Skeletal muscle satellite cell (primary cell): ENCODE measurements around the gene RBM15B. TPM values are rescaled to one million over a fixed set of nuclear protein-coding genes. Genes with fewer than 3 reads are reported as not detected.
A peak's percentile ranks its signal among the peaks of the same experiment; 100 is the strongest.

Source experiments
- H3K27me3 ChIP-seq: 2 replicates; pipeline ENCODE4 v1.7.0; 2013; ENCODE audit warnings: low read length; ENCODE audit not compliant: control insufficient read depth, insufficient read depth
- H3K36me3 ChIP-seq: 2 replicates; pipeline ENCODE4 v1.7.0; 2013; ENCODE audit warnings: mild to moderate bottlenecking, control low read depth, low read length; ENCODE audit not compliant: insufficient read depth
- H3K4me1 ChIP-seq: 2 replicates; pipeline ENCODE4 v1.7.0; 2013; ENCODE audit warnings: low read length; ENCODE audit not compliant: control insufficient read depth, insufficient read depth
- H3K4me2 ChIP-seq: 2 replicates; pipeline ENCODE4 v1.7.0; 2013; ENCODE audit warnings: mild to moderate bottlenecking, low read length
- H3K4me3 ChIP-seq: 2 replicates; pipeline ENCODE4 v1.7.0; 2013; ENCODE audit warnings: low read length
- H3K9ac ChIP-seq: 2 replicates; pipeline ENCODE4 v1.7.0; 2013; ENCODE audit warnings: mild to moderate bottlenecking, low read depth, low read length, moderate library complexity
- H3K9me3 ChIP-seq: replicated peaks from 2 replicates; pipeline ENCODE4 v1.7.0; 2013; ENCODE audit warnings: mild to moderate bottlenecking, control low read depth, low read length
- total RNA-seq: library from RNA; depleted of rRNA; stranded (reverse); fragments of >200 nt; gene quantifications from 2 replicates; pipeline ENCODE4 v1.2.3, GENCODE V29; 2012; rRNA removed

The RBM15B gene
- 25.1 and 25.3 TPM in 2 replicates for total RNA-seq

DNA sequence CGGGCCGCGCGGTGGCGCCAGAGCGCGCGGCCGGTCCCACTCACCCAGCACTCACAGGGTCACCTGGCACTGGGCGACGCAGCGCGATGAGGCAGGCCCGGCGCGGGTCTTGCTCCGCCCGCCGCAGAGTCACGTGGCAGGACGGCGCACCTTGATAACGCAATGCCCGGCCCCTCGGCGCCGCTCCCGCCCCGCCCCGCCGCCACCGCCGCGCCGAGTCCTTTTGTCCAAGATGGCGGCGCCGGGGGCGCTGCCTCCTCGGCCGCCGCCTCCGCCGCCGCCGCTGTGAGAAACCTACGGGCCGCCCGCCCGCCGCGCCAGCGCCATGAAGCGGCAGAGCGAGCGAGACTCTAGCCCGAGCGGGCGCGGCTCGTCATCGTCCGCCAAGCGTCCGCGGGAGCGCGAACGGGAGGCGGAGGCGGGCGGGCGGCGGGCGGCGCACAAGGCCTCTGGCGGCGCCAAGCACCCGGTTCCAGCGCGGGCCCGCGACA lies at the start of gene RBM15B:
RBM15B (plus strand) TSS at position 211 of the 491 bp plus-strand sequence; CDS start at position 326, 115 bp downstream.
- peaks cover 74% of the 10 kb centered on the region for H3K36me3 ChIP-seq
- H3K4me1 ChIP-seq = peaks cover 58% of the 10 kb centered on the region

GRCh38 chr3:51343918-51344687 lies 47.0 kb upstream of the RBM15B start:
- no peaks in the 10 kb centered on the region for H3K36me3 ChIP-seq
- H3K9me3 ChIP-seq = no peaks in the 10 kb centered on the region
- no peak overlapping the region for H3K4me3 ChIP-seq
- peak overlapping the region; percentile 43 for H3K4me2 ChIP-seq
- no peak overlapping the region for H3K9ac ChIP-seq
- peaks cover 42% of the 10 kb centered on the region for H3K4me1 ChIP-seq
- H3K27me3 ChIP-seq = no peaks in the 10 kb centered on the region

More for the DNA sequence above, at the start of gene RBM15B:
- peak within 1 kb of the TSS; percentile 89 for H3K4me2 ChIP-seq
- no peaks in the 10 kb centered on the region for H3K9me3 ChIP-seq
- peak within 1 kb of the TSS; percentile 92 for H3K9ac ChIP-seq
- peak within 1 kb of the TSS; percentile 84 for H3K4me3 ChIP-seq
- H3K27me3 ChIP-seq = no peaks in the 10 kb centered on the region

DNA sequence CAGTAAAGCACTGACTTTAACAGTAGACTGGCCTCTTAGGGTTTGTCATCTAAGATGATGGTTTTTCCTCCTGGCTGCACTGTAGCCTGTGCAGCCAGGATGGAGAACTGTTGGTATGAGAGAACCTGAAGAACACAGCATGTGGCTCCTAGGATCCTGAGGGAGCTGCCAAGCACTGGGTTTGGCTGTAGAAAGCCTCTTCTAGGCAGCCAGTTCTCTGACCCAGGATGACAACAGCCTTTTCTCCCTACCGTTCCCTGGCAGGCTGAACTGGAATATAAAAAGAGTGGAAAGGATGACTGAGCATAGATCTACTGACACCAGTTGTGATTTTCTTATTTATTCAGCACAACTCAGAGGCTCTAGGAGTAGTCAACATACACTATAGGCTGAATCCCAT lies 40.3 kb upstream of the RBM15B start:
- H3K4me1 ChIP-seq = peaks cover 5% of the 10 kb centered on the region

DNA sequence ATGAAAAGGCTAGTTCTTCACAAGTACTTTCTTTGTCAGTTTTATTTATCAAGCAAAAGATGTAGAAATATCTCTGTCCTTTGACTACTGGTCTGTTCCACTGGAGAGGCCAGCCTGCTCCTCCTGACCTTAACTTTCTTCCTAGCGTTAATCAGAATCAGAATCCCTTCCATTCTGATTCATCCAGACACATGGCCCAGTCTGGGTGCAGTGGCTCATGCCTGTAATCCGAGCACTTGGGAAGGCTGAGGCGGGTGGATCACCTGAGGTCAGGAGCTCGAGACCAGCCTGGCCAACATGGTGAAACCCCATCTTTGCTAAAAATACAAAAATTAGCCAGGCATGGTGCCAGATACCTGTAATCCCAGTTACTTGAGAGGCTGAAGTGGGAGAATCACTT lies 38.0 kb upstream of the RBM15B start:
- H3K9me3 ChIP-seq = no peaks in the 10 kb centered on the region
- H3K4me1 ChIP-seq = peaks cover 5% of the 10 kb centered on the region
- no peaks in the 10 kb centered on the region for H3K36me3 ChIP-seq
- no peak overlapping the region for H3K4me3 ChIP-seq
- H3K4me2 ChIP-seq = no peak overlapping the region
- H3K27me3 ChIP-seq = no peaks in the 10 kb centered on the region
- H3K9ac ChIP-seq = no peak overlapping the region

More for the DNA sequence above, 40.3 kb upstream of the RBM15B start:
- H3K36me3 ChIP-seq = no peaks in the 10 kb centered on the region
- H3K4me2 ChIP-seq = no peak overlapping the region
- H3K9me3 ChIP-seq = no peaks in the 10 kb centered on the region
- no peak overlapping the region for H3K9ac ChIP-seq
- no peak overlapping the region for H3K4me3 ChIP-seq
- H3K27me3 ChIP-seq = no peaks in the 10 kb centered on the region

DNA sequence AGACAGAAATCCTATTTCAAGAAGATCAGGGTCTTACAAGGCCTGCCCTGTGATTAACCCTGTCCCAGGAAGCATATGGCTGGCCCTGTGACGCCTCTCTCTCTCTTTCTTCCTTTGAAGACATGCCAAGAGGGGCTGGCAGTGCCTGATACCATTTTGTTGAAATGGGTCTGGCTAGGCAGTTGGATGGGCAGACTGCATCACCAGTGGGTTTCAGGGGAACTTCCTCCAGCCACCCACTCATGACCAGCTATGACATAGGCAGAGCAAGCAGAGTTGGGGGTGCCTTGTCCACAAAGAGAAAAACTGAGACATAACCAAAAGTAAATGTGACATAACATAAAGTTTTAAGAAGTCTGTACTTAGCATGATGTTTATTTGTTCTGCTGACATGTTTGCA lies 37.4 kb upstream of the RBM15B start:
- H3K4me3 ChIP-seq = no peak overlapping the region
- no peak overlapping the region for H3K9ac ChIP-seq
- no peaks in the 10 kb centered on the region for H3K9me3 ChIP-seq
- no peaks in the 10 kb centered on the region for H3K27me3 ChIP-seq
- no peaks in the 10 kb centered on the region for H3K36me3 ChIP-seq
- peaks cover 5% of the 10 kb centered on the region for H3K4me1 ChIP-seq
- H3K4me2 ChIP-seq = no peak overlapping the region

DNA sequence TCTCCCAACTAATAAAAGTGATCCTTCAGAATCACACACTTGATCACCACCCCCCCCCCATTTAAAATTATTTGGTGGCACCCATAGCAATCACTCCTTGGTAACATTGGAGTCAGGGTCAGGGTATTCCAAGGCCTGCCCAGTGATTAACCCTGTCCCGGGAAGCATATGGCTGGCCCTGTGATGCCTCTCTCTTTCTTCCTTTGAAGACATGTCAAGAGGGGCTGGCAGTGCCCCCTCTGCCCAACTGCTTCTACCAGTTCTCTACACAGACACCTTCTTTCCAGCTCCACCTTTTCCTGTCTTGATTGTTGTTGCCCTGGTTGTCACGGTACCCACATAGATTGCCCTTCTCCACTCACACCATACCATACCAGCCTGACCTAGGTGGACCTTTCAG lies 36.9 kb upstream of the RBM15B start:
- peaks cover 5% of the 10 kb centered on the region for H3K4me1 ChIP-seq
- no peaks in the 10 kb centered on the region for H3K9me3 ChIP-seq
- no peak overlapping the region for H3K9ac ChIP-seq
- no peak overlapping the region for H3K4me2 ChIP-seq
- no peak overlapping the region for H3K4me3 ChIP-seq
- H3K36me3 ChIP-seq = no peaks in the 10 kb centered on the region
- no peaks in the 10 kb centered on the region for H3K27me3 ChIP-seq

GRCh38 chr3:51354731-51355615 lies 36.1 kb upstream of the RBM15B start:
- Histone ChIP-seq H3K9me3 (no peaks in the 10 kb centered on the region), H3K36me3 (no peaks in the 10 kb centered on the region), H3K4me2 (no peak overlapping the region)

GRCh38 chr3:51355891-51356578 lies 35.0 kb upstream of the RBM15B start:
- no peaks in the 10 kb centered on the region for H3K36me3 ChIP-seq
- no peaks in the 10 kb centered on the region for H3K27me3 ChIP-seq
- no peaks in the 10 kb centered on the region for H3K9me3 ChIP-seq
- H3K4me1 ChIP-seq = peaks cover 5% of the 10 kb centered on the region
- no peak overlapping the region for H3K4me3 ChIP-seq
- H3K4me2 ChIP-seq = no peak overlapping the region
- H3K9ac ChIP-seq = no peak overlapping the region

More at GRCh38 chr3:51354731-51355615, 36.1 kb upstream of the RBM15B start:
- no peaks in the 10 kb centered on the region for H3K27me3 ChIP-seq
- peaks cover 5% of the 10 kb centered on the region for H3K4me1 ChIP-seq
- H3K9ac ChIP-seq = no peak overlapping the region
- H3K4me3 ChIP-seq = no peak overlapping the region

- H3K9me3 ChIP-seq = no peaks in the 10 kb centered on the region
- no peaks in the 10 kb centered on the region for H3K27me3 ChIP-seq
- H3K4me1 ChIP-seq = peaks cover 5% of the 10 kb centered on the region
- H3K36me3 ChIP-seq = no peaks in the 10 kb centered on the region
- no peak overlapping the region for H3K9ac ChIP-seq
- no peak overlapping the region for H3K4me3 ChIP-seq
- H3K4me2 ChIP-seq = no peak overlapping the region
These were observed 33.2 kb upstream of the RBM15B start for GRCh38 chr3:51357856-51358255.

DNA sequence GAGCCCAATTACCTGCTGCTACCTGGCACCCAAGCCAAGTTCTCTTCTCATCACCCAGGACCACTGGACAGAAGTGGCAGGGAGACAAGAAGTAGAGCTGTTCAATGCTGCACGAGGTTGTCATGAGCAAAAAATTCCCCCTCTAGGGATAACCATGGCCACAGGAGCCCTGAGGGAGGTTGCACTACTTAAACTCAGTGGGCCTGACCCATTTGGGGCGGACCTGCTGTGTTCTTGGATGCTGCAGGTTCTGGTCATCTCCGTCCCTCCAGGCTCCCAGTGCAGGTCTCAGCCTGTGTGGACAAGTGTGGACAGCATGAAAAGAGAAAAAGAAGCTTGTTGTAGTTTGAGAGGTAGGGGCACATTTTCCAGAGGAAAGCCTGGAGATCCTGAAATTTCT lies 32.1 kb upstream of the RBM15B start:
- Histone ChIP-seq H3K4me2 (no peak overlapping the region), H3K9me3 (no peaks in the 10 kb centered on the region), H3K4me3 (no peak overlapping the region), H3K4me1 (no peaks in the 10 kb centered on the region), H3K9ac (no peak overlapping the region), H3K27me3 (no peaks in the 10 kb centered on the region), H3K36me3 (no peaks in the 10 kb centered on the region)

- Histone ChIP-seq H3K36me3 (no peaks in the 10 kb centered on the region), H3K27me3 (no peaks in the 10 kb centered on the region), H3K4me1 (no peaks in the 10 kb centered on the region), H3K9ac (no peak overlapping the region), H3K4me3 (no peak overlapping the region), H3K4me2 (no peak overlapping the region), H3K9me3 (no peaks in the 10 kb centered on the region)
These were observed 30.3 kb upstream of the RBM15B start for GRCh38 chr3:51360806-51361205.
